ENCODE measurements around the gene C4A. TPM values are rescaled to one million over a fixed set of nuclear protein-coding genes. Genes with fewer than 3 reads are reported as not detected.

The C4A gene
- total RNA-seq, 2 experiments from 2014 or later: 2.8 to 3.2 TPM

GRCh38 chr6:31949926-31950548 is 31.8 kb upstream of the C4A start:
- Mint-ChIP-seq H3K27ac (no peak overlapping the region), H3K27me3 (no peaks in the 10 kb centered on the region), H3K4me1 (ENCODE audit: low read depth) (peaks cover 4% of the 10 kb centered on the region), H3K36me3 (ENCODE audit: low read depth) (peaks cover 23% of the 10 kb centered on the region), H3K4me3 (no peak overlapping the region), H3K9me3 (no peaks in the 10 kb centered on the region)
- POLR2A ChIA-PET: interaction anchor here (2.6 to 3.7 kb wide), 2 partner anchors 9 to 22 kb away, joined by 9 to 32 read pairs; partner anchors contain the start of genes DXO, NELFE and SKIC2
- intact Hi-C loops (cut with micrococcal nuclease): no loop called here
- TF ChIP-seq, protein P1, sequence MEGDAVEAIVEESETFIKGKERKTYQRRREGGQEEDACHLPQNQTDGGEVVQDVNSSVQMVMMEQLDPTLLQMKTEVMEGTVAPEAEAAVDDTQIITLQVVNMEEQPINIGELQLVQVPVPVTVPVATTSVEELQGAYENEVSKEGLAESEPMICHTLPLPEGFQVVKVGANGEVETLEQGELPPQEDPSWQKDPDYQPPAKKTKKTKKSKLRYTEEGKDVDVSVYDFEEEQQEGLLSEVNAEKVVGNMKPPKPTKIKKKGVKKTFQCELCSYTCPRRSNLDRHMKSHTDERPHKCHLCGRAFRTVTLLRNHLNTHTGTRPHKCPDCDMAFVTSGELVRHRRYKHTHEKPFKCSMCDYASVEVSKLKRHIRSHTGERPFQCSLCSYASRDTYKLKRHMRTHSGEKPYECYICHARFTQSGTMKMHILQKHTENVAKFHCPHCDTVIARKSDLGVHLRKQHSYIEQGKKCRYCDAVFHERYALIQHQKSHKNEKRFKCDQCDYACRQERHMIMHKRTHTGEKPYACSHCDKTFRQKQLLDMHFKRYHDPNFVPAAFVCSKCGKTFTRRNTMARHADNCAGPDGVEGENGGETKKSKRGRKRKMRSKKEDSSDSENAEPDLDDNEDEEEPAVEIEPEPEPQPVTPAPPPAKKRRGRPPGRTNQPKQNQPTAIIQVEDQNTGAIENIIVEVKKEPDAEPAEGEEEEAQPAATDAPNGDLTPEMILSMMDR (IDR thresholded peaks at IDR 0.05): no peak
- DNase-seq: no peak
- CTCF ChIA-PET: interaction anchor here (1.4 to 3.8 kb wide), 2 partner anchors 52 to 180 kb away, joined by 3 to 13 read pairs; partner anchors contain the start of gene EHMT2
- ATAC-seq: no peak

DNA sequence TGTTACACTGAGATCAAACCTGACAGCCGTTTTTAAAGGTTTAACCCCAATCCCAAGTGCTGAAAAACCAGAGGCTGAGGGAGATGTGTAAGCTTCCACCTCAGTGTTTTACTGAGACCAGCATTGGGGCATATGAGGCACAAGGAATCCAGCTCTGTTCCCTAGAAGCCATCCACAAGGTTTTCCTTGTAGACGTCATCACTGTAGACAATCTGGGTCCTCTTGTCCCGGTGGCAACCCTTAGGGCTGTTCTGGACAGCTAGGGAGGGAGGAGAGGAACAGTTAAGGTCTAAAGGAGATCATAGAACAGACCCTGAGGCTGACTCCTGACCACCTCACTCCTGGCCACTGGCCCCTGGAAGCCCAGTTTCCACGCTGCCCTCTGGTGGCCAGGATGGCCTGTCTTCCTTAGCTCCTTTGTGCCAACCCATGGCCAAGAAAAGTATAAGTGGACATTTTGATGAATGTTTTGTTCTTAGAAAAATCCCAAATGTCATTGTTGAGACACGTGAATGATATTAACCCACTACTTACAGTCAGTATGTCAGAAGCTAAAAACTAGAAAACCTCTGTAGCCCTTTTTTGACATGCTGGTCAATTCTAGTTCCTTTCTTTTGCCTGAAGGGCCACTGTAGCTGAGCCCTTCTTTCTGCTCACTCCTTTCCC is 29.6 kb upstream of the C4A start:
- H3K4me1 Mint-ChIP-seq (ENCODE audit: low read depth): peaks cover 3% of the 10 kb centered on the region
- ATAC-seq: peak; percentile 61

GRCh38 chr6:31952890-31953289 is 29.0 kb upstream of the C4A start:
- TF ChIP-seq, protein P1 (IDR thresholded peaks at IDR 0.05): no peak
- Mint-ChIP-seq H3K27me3 (no peaks in the 10 kb centered on the region), H3K9me3 (no peaks in the 10 kb centered on the region), H3K4me1 (ENCODE audit: low read depth) (peaks cover 9% of the 10 kb centered on the region), H3K4me3 (no peak overlapping the region), H3K27ac (no peak overlapping the region), H3K36me3 (ENCODE audit: low read depth) (peaks cover 27% of the 10 kb centered on the region)
- CTCF ChIA-PET: interaction anchor here (0.7 to 3.8 kb wide), 21 partner anchors 9 to 451 kb away, joined by 3 to 21 read pairs (median 6); partner anchors contain the start of genes DXO, EHMT2 and LY6G5B
- DNase-seq (no peak), ATAC-seq (no peak)
- intact Hi-C loops (cut with micrococcal nuclease): no loop called here
- POLR2A ChIA-PET: interaction anchor here (1.0 to 3.7 kb wide), 2 partner anchors 19 to 115 kb away, joined by 3 to 32 read pairs; partner anchors contain the start of gene DXO

More for the DNA sequence above, 29.6 kb upstream of the C4A start:
- Mint-ChIP-seq H3K27me3 (no peaks in the 10 kb centered on the region), H3K4me3 (no peak overlapping the region), H3K9me3 (no peaks in the 10 kb centered on the region), H3K27ac (no peak overlapping the region), H3K36me3 (ENCODE audit: low read depth) (peaks cover 27% of the 10 kb centered on the region)
- POLR2A ChIA-PET: interaction anchor here (0.6 to 3.7 kb wide), 5 partner anchors 9 to 115 kb away, joined by 3 to 32 read pairs (median 3); partner anchors contain the start of genes DXO and SLC44A4
- CTCF ChIA-PET: interaction anchor here (0.7 to 3.8 kb wide), 23 partner anchors 8 to 450 kb away, joined by 3 to 21 read pairs (median 6); partner anchors contain the start of genes DXO, EHMT2 and LY6G5B
- DNase-seq: peak; percentile 60
- TF ChIP-seq, protein P1 (IDR thresholded peaks at IDR 0.05): peak; percentile 68
- intact Hi-C loops (cut with micrococcal nuclease): no loop called here

GRCh38 chr6:31954511-31954910 is 27.3 kb upstream of the C4A start:
- peaks cover 12% of the 10 kb centered on the region for H3K4me1 Mint-ChIP-seq (ENCODE audit: low read depth)

More at GRCh38 chr6:31954511-31954910, 27.3 kb upstream of the C4A start:
- DNase-seq (no peak), ATAC-seq (no peak)
- Mint-ChIP-seq H3K4me3 (no peak overlapping the region), H3K27me3 (no peaks in the 10 kb centered on the region), H3K9me3 (no peaks in the 10 kb centered on the region), H3K27ac (no peak overlapping the region), H3K36me3 (ENCODE audit: low read depth) (peaks cover 27% of the 10 kb centered on the region)
- TF ChIP-seq, protein P1 (IDR thresholded peaks at IDR 0.05): no peak
- POLR2A ChIA-PET: no interaction called here
- CTCF ChIA-PET: no interaction called here
- intact Hi-C loops (cut with micrococcal nuclease): no loop called here
